ENCODE results near the gene ZNF763. TPM values are rescaled to one million over a fixed set of nuclear protein-coding genes. Genes with fewer than 3 reads are reported as not detected.

The ZNF763 gene
- total RNA-seq, 1 experiment from 2014 or later = 0.77 TPM

- no peak overlapping the region for H3K23ac ChIP-seq (ENCODE audit: insufficient read length, low read depth, low read length)
- H3K18ac ChIP-seq (ENCODE audit: insufficient read length, low read depth, low read length) = no peak overlapping the region
- no peak overlapping the region for H3T11ph ChIP-seq (ENCODE audit: low read length)
- H3K79me2 ChIP-seq (ENCODE audit: insufficient read depth, low read length) = no peaks in the 10 kb centered on the region
- TF ChIP-seq CTCF (conservative IDR thresholded peaks at IDR 0.05) = no peak
- Mint-ChIP-seq H3K9me3 (peaks cover 30 to 44% of the 10 kb centered on the region in 2 experiments), H3K27me3 (ENCODE audit: low read depth) (peaks cover 11% of the 10 kb centered on the region), H3K27ac (no peak overlapping the region), H3K36me3 (ENCODE audit: insufficient read depth in 1 of 3, low read depth in 3 of 3) (peaks cover 9 to 20% (median 12%) of the 10 kb centered on the region in 3 experiments), H3K4me1 (peaks cover 20 to 25% of the 10 kb centered on the region in 2 experiments), H3K4me3 (no peak overlapping the region)
- H3K56ac ChIP-seq (ENCODE audit: insufficient read length, low read depth, low read length) = no peak overlapping the region
- peaks cover 12% of the 10 kb centered on the region for H3K23me2 ChIP-seq (ENCODE audit: insufficient read length, low read depth, low read length, poor library complexity, severe bottlenecking)
- no peak overlapping the region for H2BK20ac ChIP-seq (ENCODE audit: low read depth, low read length, poor library complexity, severe bottlenecking)
- peaks cover 6% of the 10 kb centered on the region for H3K79me1 ChIP-seq (ENCODE audit: insufficient read depth, low read depth, low read length, poor library complexity, severe bottlenecking)
- H3K27ac ChIP-seq (ENCODE audit: insufficient read length, low read depth, low read length) = no peak overlapping the region
- no peak overlapping the region for H2AK5ac ChIP-seq (ENCODE audit: insufficient read length, low read length)
- H4K5ac ChIP-seq (ENCODE audit: insufficient read length, low read depth, low read length) = no peak overlapping the region
- DNase-seq = no peak
- H3K9ac ChIP-seq (ENCODE audit: extremely low read depth, insufficient read length, low read length) = no peak overlapping the region
- no peak overlapping the region for H2AFZ ChIP-seq (ENCODE audit: low read length)
- no CpG with 5 or more reads among the region's 6 CpGs for WGBS (ENCODE audit: extremely low coverage, insufficient read length, low lambda C conversion rate)
- H3K9me3 ChIP-seq (ENCODE audit: control insufficient read depth, low read depth, low read length) = no peaks in the 10 kb centered on the region
- no peak overlapping the region for H3K14ac ChIP-seq (ENCODE audit: insufficient read depth, low read length)
- no peak overlapping the region for H4K8ac ChIP-seq (replicated peaks; ENCODE audit: insufficient read length, low read depth, low read length)
- H3K4ac ChIP-seq (ENCODE audit: low read depth, low read length) = no peak overlapping the region
- H3K4me1 ChIP-seq (ENCODE audit: insufficient read depth, low read length) = no peaks in the 10 kb centered on the region; the same call in 1 of the 2 replicates
- no peak overlapping the region for H4K91ac ChIP-seq (ENCODE audit: insufficient read length, low read depth, low read length)
- no peak overlapping the region for H2BK5ac ChIP-seq (ENCODE audit: insufficient read length, low read length)
- H4K20me1 ChIP-seq (ENCODE audit: control insufficient read depth, insufficient read depth, insufficient read length) = no peaks in the 10 kb centered on the region
- no peak overlapping the region for H3K4me2 ChIP-seq (ENCODE audit: insufficient read depth, insufficient read length, low read length)
- H3K27me3 ChIP-seq (ENCODE audit: insufficient read depth, low read length) = no peaks in the 10 kb centered on the region
- H2BK120ac ChIP-seq (ENCODE audit: low read depth, low read length, poor library complexity, severe bottlenecking) = no peak overlapping the region
- H2BK12ac ChIP-seq (ENCODE audit: insufficient read length, low read depth, low read length) = no peak overlapping the region
- no peak overlapping the region for H2BK15ac ChIP-seq (ENCODE audit: low read depth, low read length)
These were observed 42.9 kb upstream of the ZNF763 start for GRCh38 chr19:11921852-11922495.

Data from H9 (cell line).